Endothelial cell of umbilical vein (primary cell): ENCODE measurements around the gene AGRP. TPM values are rescaled to one million over a fixed set of nuclear protein-coding genes. Genes with fewer than 3 reads are reported as not detected.

Source experiments
- BruUV-seq: library from RNA; stranded (reverse); fragments of 400-500 nt; replicated peaks from 2 replicates; lab custom pipeline; 2021; lab: Mats Ljungman, UMichigan
- CTCF ChIA-PET: fragments of 300-600, 350-600 bp; sonication (Branson Sonifier 250); formaldehyde crosslinking; loops from one replicate; lab custom pipeline; 2021; ENCODE audit warnings: antibody characterized with exemption, inconsistent platforms; lab: Charles Lee
- POLR2A ChIA-PET: fragments of 300-600, 350-600 bp; sonication (Branson Sonifier 250); formaldehyde crosslinking; loops from one replicate; lab custom pipeline; 2021; ENCODE audit warnings: antibody characterized with exemption, inconsistent platforms; lab: Charles Lee
- DNase-seq: peaks from one replicate; pipeline ENCODE4 v3.0.0-alpha.2; 2011; ENCODE audit warnings: low read depth, low spot score
- FAIRE-seq: peaks from 2 replicates; lab custom pipeline; 2011; peaks lifted over from hg19 to GRCh38; lab: Jason Lieb, UNC
- H2AFZ ChIP-seq: 2 replicates; pipeline ENCODE4 v1.6.0; 2012; ENCODE audit warnings: low read depth, low read length, control low read depth, inconsistent platforms
- H3K27ac ChIP-seq: 2 replicates; pipeline ENCODE4 v1.5.1; 2011; ENCODE audit warnings: low read depth, mild to moderate bottlenecking, control low read depth, low read length, moderate library complexity; ENCODE audit not compliant: insufficient read depth
- H3K27me3 ChIP-seq, 2 experiments: 2 replicates each; pipeline versions ENCODE4 v1.6.0 to v1.6.1; 2011; ENCODE audit warnings: low read length in 2 of 2, mixed read lengths in 1 of 2; ENCODE audit not compliant: control insufficient read depth in 2 of 2, insufficient read depth in 2 of 2
- H3K36me3 ChIP-seq, 2 experiments: 2 replicates in 1 of 2; 3 replicates in 1 of 2; pipeline ENCODE4 v1.5.1; 2011; ENCODE audit warnings: low read length in 2 of 2, mild to moderate bottlenecking in 1 of 2, moderate library complexity in 1 of 2; ENCODE audit not compliant: control insufficient read depth in 2 of 2, insufficient read depth in 2 of 2; ENCODE audit errors: extremely low read depth in 1 of 2
- H3K4me1 ChIP-seq: 3 replicates; pipeline ENCODE4 v1.5.1; 2011; ENCODE audit warnings: mild to moderate bottlenecking, low read length; ENCODE audit not compliant: control insufficient read depth, insufficient read depth; ENCODE audit errors: extremely low read depth
- H3K4me2 ChIP-seq: 2 replicates; pipeline ENCODE4 v1.6.1; 2011; ENCODE audit warnings: low read length, control low read depth, mixed read lengths; ENCODE audit not compliant: insufficient read depth
- H3K4me3 ChIP-seq, 3 experiments: fragments of 200-600 bp in 1 of 3; sonication (generic), shearing (Covaris generic) in 1 of 3; replicated peaks in 1 of 3; 2 replicates each; pipeline ENCODE4 v1.5.1; 2011 to 2016; ENCODE audit warnings: control low read depth in 3 of 3, low read length in 3 of 3, mild to moderate bottlenecking in 2 of 3, inconsistent platforms in 1 of 3, low read depth in 1 of 3, moderate library complexity in 1 of 3; ENCODE audit not compliant: insufficient read depth in 1 of 3
- H3K79me2 ChIP-seq: 2 replicates; pipeline ENCODE4 v1.6.0; 2012; ENCODE audit warnings: low read length, inconsistent platforms; ENCODE audit not compliant: control insufficient read depth, insufficient read depth
- H3K9ac ChIP-seq: replicated peaks from 2 replicates; pipeline ENCODE3; 2011; ENCODE audit warnings: low read length, control low read depth; ENCODE audit not compliant: insufficient read depth; ENCODE audit errors: extremely low read depth
- H3K9me1 ChIP-seq: replicated peaks from 3 replicates; pipeline ENCODE4 v1.6.0; 2011; ENCODE audit warnings: mild to moderate bottlenecking, low read length; ENCODE audit not compliant: control insufficient read depth, insufficient read depth; ENCODE audit errors: extremely low read depth
- H3K9me3 ChIP-seq: replicated peaks from 2 replicates; pipeline ENCODE4 v1.5.1; 2012; ENCODE audit warnings: low read length, inconsistent platforms; ENCODE audit not compliant: control insufficient read depth, insufficient read depth
- H4K20me1 ChIP-seq: replicated peaks from 2 replicates; pipeline ENCODE3; 2011; ENCODE audit warnings: mild to moderate bottlenecking, low read length; ENCODE audit not compliant: control insufficient read depth, insufficient read depth; ENCODE audit errors: extremely low read depth
- EZH2 ChIP-seq: IDR thresholded peaks from 2 replicates; pipeline ENCODE4 v1.6.1; 2012; ENCODE audit warnings: borderline replicate concordance, low read depth, mild to moderate bottlenecking, moderate library complexity, low read length, inconsistent platforms; ENCODE audit not compliant: severe bottlenecking
- FOS ChIP-seq: IDR thresholded peaks from 2 replicates; pipeline ENCODE4 v1.6.1; 2011; ENCODE audit warnings: mild to moderate bottlenecking, low read length, moderate library complexity, borderline replicate concordance; ENCODE audit not compliant: insufficient read depth
- GATA2 ChIP-seq: IDR thresholded peaks from 2 replicates; pipeline ENCODE4 v1.7.0; 2011; ENCODE audit warnings: low read depth, mild to moderate bottlenecking, moderate library complexity, mixed read lengths, low read length; ENCODE audit not compliant: insufficient read length, insufficient read depth
- JUN ChIP-seq: IDR thresholded peaks from 2 replicates; pipeline ENCODE4 v1.6.1; 2011; ENCODE audit warnings: borderline replicate concordance, low read depth; ENCODE audit not compliant: insufficient read length, insufficient read depth
- MYC ChIP-seq: IDR thresholded peaks from one replicate; pipeline ENCODE4 v1.6.1; 2011; ENCODE audit warnings: mild to moderate bottlenecking, low read depth, low read length
- POLR2A ChIP-seq: IDR thresholded peaks from 2 replicates; pipeline ENCODE4 v1.6.1; 2012; ENCODE audit warnings: low read depth, mild to moderate bottlenecking, control low read depth, low read length
- POLR2AphosphoS5 ChIP-seq: IDR thresholded peaks from 2 replicates; pipeline ENCODE4 v1.6.1; 2012; ENCODE audit warnings: low read depth, mild to moderate bottlenecking, control low read depth, low read length, moderate library complexity; ENCODE audit not compliant: insufficient read depth
- dilution Hi-C: fragments of 300-500 bp; cut with MboI; formaldehyde crosslinking; loops from one replicate; pipeline ENCODE4 v1.15.0; 2019; ENCODE audit warnings: low sequenced_read_pairs; ENCODE audit not compliant: extremely low pct_ligation_motif_present
- intact Hi-C: fragments of 100-400 bp; cut with micrococcal nuclease; formaldehyde crosslinking; loops from one replicate; pipeline ENCODE4 v1.10.0; 2022
- polyA plus RNA-seq, 4 experiments: library from polyadenylated mRNA; depleted of rRNA in 3 of 4; stranded (reverse) in 3 of 4; unstranded in 1 of 4; fragments of >200 nt; gene quantifications; 2 replicates each; pipeline versions ENCODE4 v1.2.1 to v1.2.3, GENCODE V29; 2011 to 2012; ENCODE audit warnings: missing spikeins in 1 of 4
- total RNA-seq: library from RNA; stranded (reverse); gene quantifications from 2 replicates; pipeline ENCODE4 v1.2.3, GENCODE V29; 2021
- TF ChIP-seq, protein P1 (sequence below): IDR thresholded peaks from 2 replicates; pipeline ENCODE4 v1.6.1; 2011; ENCODE audit not compliant: insufficient read depth, insufficient read length
- TF ChIP-seq, protein P2 (sequence below), 2 donors: IDR thresholded peaks; 1 replicate in 1 of 2; 2 replicates in 1 of 2; pipeline ENCODE4 v1.5.1; 2011; ENCODE audit warnings: low read length in 2 of 2, mild to moderate bottlenecking in 2 of 2, moderate library complexity in 2 of 2, control low read depth in 1 of 2, inconsistent platforms in 1 of 2, low read depth in 1 of 2; ENCODE audit not compliant: insufficient read depth in 1 of 2; ENCODE audit errors: extremely low read depth in 1 of 2

Gene AGRP
- total and polyA plus RNA-seq, 2 donors (not counting 3 experiments of a cell fraction or from before 2014, with no cell fraction given), result not detected

DNA sequence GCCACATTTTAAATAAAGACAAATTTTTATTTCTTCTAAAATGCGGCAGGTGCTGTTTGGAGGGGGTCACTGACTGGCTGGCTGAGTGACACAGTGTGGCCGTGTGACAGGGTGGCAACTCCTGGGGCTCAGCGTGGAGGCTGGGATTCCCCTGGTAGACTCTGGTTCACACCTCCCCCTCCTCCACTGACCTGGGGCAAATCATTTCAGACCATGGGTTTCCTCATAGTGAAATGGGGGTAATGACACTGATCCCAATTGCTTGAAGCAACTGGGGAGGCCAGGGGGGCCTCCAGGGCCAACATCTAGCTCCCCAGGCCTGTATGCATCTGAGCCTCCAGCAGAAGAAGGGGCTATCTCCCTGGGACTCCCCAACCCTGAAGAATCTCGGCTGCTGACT lies 45.8 kb downstream of the AGRP start:
- Histone ChIP-seq H3K9me3 (no peaks in the 10 kb centered on the region), H3K9ac (no peak overlapping the region), H2AFZ (no peak overlapping the region), H3K4me2 (no peak overlapping the region), H3K27ac (no peak overlapping the region), H3K79me2 (no peaks in the 10 kb centered on the region), H4K20me1 (no peaks in the 10 kb centered on the region), H3K36me3 (peaks cover 0 to 23% of the 10 kb centered on the region in 2 experiments), H3K4me3 (no peak overlapping the region), H3K27me3 (no peaks in the 10 kb centered on the region), H3K4me1 (no peaks in the 10 kb centered on the region), H3K9me1 (no peaks in the 10 kb centered on the region)
- POLR2A ChIA-PET, result no interaction called here
- BruUV-seq, result no TSS peak
- dilution Hi-C loops, result no loop called here
- DNase-seq, result no peak
- no peak for FAIRE-seq
- intact Hi-C loops, result no loop called here
- TF ChIP-seq EZH2 (no peak), JUN (no peak), FOS (no peak), GATA2 (no peak), POLR2AphosphoS5 (no peak), MYC (no peak), POLR2A (no peak)
- TF ChIP-seq, protein P1, sequence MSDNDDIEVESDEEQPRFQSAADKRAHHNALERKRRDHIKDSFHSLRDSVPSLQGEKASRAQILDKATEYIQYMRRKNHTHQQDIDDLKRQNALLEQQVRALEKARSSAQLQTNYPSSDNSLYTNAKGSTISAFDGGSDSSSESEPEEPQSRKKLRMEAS, result no peak
- TF ChIP-seq, protein P2, sequence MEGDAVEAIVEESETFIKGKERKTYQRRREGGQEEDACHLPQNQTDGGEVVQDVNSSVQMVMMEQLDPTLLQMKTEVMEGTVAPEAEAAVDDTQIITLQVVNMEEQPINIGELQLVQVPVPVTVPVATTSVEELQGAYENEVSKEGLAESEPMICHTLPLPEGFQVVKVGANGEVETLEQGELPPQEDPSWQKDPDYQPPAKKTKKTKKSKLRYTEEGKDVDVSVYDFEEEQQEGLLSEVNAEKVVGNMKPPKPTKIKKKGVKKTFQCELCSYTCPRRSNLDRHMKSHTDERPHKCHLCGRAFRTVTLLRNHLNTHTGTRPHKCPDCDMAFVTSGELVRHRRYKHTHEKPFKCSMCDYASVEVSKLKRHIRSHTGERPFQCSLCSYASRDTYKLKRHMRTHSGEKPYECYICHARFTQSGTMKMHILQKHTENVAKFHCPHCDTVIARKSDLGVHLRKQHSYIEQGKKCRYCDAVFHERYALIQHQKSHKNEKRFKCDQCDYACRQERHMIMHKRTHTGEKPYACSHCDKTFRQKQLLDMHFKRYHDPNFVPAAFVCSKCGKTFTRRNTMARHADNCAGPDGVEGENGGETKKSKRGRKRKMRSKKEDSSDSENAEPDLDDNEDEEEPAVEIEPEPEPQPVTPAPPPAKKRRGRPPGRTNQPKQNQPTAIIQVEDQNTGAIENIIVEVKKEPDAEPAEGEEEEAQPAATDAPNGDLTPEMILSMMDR (IDR thresholded peaks at IDR 0.05; ENCODE audit: extremely low read depth in 1 of 2, insufficient read depth in 1 of 2, low read depth in 1 of 2, low read length in 2 of 2), result no peak
- CTCF ChIA-PET, result no interaction called here
